Endometrial microvascular endothelial cells (primary cell): ENCODE results near the gene MKLN1. TPM values are rescaled to one million over a fixed set of nuclear protein-coding genes. Genes with fewer than 3 reads are reported as not detected.

Source experiments
- in situ Hi-C: cut with HindIII; loops from 2 replicates; pipeline ENCODE4 v1.10.0; 2017; ENCODE audit warnings: low sequenced_read_pairs, low pct_unique_long_range_greater_than_20kb; ENCODE audit errors: inconsistent ontology term
- total RNA-seq: library from RNA; depleted of rRNA; stranded (reverse); fragments of >200 nt; gene quantifications from one replicate; pipeline ENCODE4 v1.2.3, GENCODE V29; 2015; ENCODE audit errors: inconsistent ontology term

The MKLN1 gene
- total RNA-seq, result 30.8 TPM

GRCh38 chr7:131327626-131328376, at the start of gene MKLN1:
MKLN1 (plus strand) TSS chr7:131327876; CDS start chr7:131327900, 24 bp downstream.
- in situ Hi-C loops, result no loop called here

DNA sequence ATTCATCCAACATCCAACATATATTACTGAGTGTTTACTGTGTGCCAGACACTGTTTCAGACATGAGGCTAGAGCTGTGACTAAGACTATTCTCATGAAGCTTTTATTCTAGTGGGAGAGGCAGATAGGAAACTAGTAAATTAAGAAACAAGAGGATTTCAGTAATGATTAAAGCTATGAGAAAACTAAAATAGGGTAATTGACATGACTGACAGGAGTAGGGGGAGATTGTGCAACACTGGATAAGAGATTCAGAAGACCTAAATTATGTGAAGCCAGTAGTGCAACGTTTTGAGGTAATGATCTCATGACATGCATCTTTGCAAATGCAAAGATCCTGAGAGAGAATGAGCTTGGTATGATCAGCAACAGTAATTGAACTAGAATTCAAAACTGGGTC, 48.6 kb upstream of the MKLN1 start:
- in situ Hi-C loops, result no loop called here

GRCh38 chr7:131281266-131282048, 46.2 kb upstream of the MKLN1 start:
- in situ Hi-C loops, result no loop called here

- in situ Hi-C loops, result no loop called here
These were observed 42.8 kb upstream of the MKLN1 start for GRCh38 chr7:131284702-131285419.

DNA sequence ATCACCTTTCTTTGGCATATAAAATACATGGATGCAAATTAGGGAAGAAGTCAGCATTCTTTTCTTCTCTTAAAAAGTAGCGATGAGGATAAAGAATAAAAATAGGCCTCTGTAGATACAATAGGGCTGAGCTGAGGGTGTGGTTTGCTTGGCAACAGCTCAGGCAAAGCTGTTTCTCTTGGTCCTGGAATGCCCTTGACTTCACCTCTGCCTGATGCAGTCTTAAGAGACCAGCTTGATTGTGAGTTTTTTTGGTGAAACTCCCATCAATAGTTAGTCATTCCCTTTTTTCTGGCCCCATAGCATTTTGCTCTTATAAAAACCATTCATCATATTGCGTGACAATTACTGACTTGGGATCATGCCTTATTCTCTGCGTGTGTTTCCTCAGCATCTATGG, 42.1 kb upstream of the MKLN1 start:
- in situ Hi-C loops, result no loop called here

GRCh38 chr7:131288450-131288849, 39.2 kb upstream of the MKLN1 start:
- in situ Hi-C loops, result no loop called here

GRCh38 chr7:131289051-131289450, 38.6 kb upstream of the MKLN1 start:
- in situ Hi-C loops, result no loop called here

DNA sequence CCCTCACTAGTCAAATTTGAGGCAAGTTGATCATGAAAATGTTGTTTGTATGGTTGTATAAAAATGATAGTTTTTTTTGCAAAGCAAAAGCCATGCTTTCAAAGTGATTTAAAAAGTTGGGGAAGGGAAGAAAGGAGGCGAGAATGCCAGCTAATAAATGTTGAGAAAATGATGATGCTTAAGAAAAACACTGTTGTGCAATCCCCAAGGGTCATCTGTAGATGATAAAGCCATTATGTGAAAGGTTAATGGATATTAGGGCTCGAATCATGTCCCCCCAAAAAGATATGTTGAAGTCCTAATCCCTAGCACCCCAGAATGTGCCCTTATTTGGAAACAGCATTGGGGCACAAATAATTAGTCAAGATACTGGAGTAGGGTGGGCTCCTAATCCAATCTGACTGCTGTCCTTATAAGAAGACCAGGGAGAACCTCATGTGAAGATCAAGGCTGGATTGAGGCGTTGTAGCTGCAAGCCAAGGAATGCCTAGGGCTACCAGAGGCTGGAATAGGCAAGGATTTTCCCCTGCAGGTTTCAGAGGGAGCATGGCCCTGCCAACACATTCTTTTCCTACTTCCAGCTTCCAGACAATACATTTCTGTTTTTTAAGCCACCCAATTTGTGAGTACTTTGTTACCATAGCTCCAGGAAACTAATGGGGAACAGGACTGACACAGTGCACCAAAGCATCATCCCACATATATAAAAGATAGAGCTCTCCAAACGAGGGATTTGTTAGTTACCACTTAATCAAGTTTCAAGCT, 35.4 kb upstream of the MKLN1 start:
- in situ Hi-C loops, result no loop called here

DNA sequence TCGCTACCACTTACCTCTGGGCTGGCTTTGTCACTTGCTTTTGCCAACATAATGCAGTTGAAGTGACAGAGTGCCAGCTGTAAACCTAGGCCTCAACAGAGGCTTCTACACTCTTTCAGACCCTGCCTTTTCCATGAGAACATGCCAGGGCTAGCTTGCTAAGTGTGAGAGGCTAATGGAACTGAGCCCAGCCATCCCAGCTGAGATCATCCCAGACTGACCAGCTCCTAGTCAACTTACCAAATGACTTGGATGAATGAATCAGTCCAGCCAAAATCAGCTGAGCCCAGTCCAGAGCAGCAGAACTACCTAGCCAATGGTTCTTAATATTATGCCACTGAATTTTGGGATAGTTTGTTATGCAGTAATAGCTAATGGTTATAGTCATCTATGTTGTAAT, 34.7 kb upstream of the MKLN1 start:
- in situ Hi-C loops, result no loop called here

DNA sequence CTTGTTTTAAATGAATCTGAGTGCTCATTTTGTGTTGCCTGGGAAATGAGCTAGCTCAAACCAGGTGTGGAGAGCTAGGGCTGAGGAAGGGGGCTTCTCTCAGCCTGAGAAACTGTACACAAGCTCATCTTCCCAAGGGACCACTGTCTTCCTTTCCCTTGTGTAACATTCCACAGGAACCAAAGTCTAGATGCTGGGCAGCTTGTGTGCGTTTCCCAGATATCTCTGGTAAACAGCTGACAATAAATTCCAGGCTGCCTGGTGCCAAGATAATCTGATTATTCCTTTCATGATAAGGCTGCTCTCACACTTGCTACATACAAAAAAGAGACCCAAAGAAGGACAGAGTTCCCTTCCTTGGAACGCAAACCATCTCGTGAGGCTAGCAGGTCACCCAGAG, 33.1 kb upstream of the MKLN1 start:
- in situ Hi-C loops, result no loop called here

DNA sequence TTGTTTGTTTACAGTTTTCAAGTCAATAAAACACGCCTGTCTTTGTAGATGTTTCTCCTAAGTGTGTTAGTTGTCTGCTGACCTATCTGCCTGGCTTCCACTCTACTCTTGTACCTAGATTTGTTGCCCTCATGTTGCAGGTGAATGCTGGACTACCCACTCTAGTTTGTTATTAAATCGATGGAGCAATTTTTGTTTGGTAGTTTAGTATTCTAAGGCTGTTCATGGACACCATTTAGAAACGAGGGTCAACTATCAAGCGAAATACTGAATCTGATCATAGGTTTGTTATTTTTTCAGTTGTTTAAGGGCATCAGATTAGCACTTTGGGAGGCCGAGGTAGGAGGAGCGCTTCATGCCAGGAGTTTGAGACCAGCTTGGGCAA, 29.1 kb upstream of the MKLN1 start:
- in situ Hi-C loops, result no loop called here

DNA sequence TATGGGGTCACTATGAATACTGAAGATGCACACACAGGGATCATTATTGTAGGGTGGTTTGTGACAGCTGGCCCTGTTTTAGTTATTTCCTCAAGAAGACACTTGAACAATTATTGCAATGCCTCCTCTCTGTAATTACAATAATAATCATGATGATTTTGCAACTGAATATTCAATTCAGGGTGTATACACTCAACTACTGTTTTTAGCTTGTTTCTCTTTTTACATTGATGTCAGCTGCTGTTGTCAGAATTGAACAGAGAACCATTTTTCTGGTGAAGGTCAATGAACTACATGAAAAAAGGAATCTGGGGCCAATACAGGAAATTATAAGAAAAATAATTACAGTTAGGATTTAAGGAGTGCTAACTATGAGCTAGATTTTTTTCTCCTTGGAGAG, 28.6 kb upstream of the MKLN1 start:
- in situ Hi-C loops, result no loop called here

GRCh38 chr7:131300078-131300477, 27.6 kb upstream of the MKLN1 start:
- in situ Hi-C loops, result no loop called here

- in situ Hi-C loops, result no loop called here
These were observed 26.9 kb upstream of the MKLN1 start for GRCh38 chr7:131300572-131301466.

DNA sequence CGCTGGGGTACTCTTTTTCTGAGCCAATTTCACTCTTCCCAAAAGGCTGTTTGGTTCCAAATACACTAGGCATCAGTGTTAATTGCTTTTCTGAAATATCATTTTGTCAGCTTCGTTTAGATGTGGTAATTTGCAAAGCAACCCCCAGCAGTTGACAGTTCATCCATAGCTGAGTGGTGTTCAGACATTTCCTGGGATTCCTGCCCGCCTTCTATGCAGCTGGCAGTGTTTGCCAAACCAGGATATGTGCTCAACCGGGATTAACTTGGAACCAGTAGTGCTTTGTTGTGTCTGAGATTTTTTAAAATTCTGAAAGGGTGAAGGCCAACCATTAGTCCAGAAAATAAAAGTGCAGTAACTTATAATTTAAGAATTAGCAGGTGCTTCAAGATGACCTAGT, 25.2 kb upstream of the MKLN1 start:
- in situ Hi-C loops, result no loop called here

GRCh38 chr7:131302876-131303707, 24.6 kb upstream of the MKLN1 start:
- in situ Hi-C loops, result no loop called here

GRCh38 chr7:131305152-131305551, 22.5 kb upstream of the MKLN1 start:
- in situ Hi-C loops, result no loop called here
